ENCODE data around the gene GRK5.

DNA sequence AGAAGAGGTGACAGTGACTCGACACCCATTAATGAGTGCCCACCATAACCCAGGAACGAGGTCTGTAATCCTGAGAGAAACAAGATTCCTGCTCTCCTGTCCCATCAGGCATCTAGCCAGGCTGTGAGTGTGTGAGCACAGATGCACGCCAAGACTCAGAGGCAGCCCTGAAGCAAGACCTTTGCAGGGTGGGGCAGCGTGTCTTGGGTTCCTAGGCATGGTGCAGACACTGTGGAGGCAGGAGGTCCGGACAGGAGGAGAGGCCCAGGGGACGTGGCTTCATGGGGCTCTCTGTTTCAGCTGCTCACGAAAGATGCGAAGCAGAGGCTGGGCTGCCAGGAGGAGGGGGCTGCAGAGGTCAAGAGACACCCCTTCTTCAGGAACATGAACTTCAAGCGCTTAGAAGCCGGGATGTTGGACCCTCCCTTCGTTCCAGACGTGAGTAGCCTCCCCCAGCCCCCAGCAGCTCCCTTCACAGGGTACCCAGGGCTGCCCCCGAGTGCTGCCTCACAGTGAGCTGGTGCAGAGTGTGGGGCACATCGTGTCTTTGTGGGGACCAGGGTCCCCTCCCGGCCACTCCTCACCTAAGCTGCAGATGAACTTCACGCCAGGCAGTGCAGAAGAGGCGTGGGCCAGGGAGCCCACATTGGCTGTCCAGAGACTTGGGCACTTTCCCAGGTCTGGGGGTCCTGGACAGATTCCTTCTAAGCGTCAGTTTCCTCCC, 240.6 kb downstream of the GRK5 start:
- TF ChIP-seq, protein P1, sequence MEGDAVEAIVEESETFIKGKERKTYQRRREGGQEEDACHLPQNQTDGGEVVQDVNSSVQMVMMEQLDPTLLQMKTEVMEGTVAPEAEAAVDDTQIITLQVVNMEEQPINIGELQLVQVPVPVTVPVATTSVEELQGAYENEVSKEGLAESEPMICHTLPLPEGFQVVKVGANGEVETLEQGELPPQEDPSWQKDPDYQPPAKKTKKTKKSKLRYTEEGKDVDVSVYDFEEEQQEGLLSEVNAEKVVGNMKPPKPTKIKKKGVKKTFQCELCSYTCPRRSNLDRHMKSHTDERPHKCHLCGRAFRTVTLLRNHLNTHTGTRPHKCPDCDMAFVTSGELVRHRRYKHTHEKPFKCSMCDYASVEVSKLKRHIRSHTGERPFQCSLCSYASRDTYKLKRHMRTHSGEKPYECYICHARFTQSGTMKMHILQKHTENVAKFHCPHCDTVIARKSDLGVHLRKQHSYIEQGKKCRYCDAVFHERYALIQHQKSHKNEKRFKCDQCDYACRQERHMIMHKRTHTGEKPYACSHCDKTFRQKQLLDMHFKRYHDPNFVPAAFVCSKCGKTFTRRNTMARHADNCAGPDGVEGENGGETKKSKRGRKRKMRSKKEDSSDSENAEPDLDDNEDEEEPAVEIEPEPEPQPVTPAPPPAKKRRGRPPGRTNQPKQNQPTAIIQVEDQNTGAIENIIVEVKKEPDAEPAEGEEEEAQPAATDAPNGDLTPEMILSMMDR (IDR thresholded peaks at IDR 0.05), result no peak
- TF ChIP-seq POLR2A (IDR thresholded peaks at IDR 0.05), result no peak

Measured in right lobe of liver (tissue), 4 donors.